HG03045 (cell line): ENCODE data around the gene TTC28.
"Not testable (repeated sequence)": the region's sequence is repeated elsewhere in the genome, so short reads cannot be mapped to it uniquely, and the experiment has no call there.

ENCODE experiments used
- ATAC-seq: cut with Tn5 transposase; IDR thresholded peaks from one replicate; pipeline ENCODE4 v1.9.1; 2021; ENCODE audit warnings: mild to moderate bottlenecking, moderate library complexity; ENCODE audit not compliant: unreplicated experiment

Gene TTC28

GRCh38 chr22:28077166-28077565 lies 602.5 kb downstream of the TTC28 start:
- ATAC-seq, result no peak

- ATAC-seq, result no peak
These were observed 604.2 kb downstream of the TTC28 start for GRCh38 chr22:28075358-28075981.

- no peak for ATAC-seq
These were observed 605.1 kb downstream of the TTC28 start for GRCh38 chr22:28074526-28074925.

- no peak for ATAC-seq
These were observed 607.6 kb downstream of the TTC28 start for GRCh38 chr22:28072066-28072465.

- ATAC-seq, result no peak
These were observed 610.8 kb downstream of the TTC28 start for GRCh38 chr22:28068826-28069225.

- ATAC-seq, result no peak
These were observed 614.7 kb downstream of the TTC28 start for GRCh38 chr22:28064920-28065319.

- ATAC-seq, result no peak
These were observed 616.0 kb downstream of the TTC28 start for GRCh38 chr22:28063656-28064055.

- ATAC-seq, result not testable (repeated sequence)
These were observed 619.0 kb downstream of the TTC28 start for GRCh38 chr22:28060594-28060993.

GRCh38 chr22:28058036-28058435 lies 621.6 kb downstream of the TTC28 start:
- ATAC-seq, result no peak

GRCh38 chr22:28054819-28055208 lies 624.8 kb downstream of the TTC28 start:
- no peak for ATAC-seq

- no peak for ATAC-seq
These were observed 625.5 kb downstream of the TTC28 start for GRCh38 chr22:28053896-28054818.

GRCh38 chr22:28052825-28053269 lies 626.8 kb downstream of the TTC28 start:
- ATAC-seq, result no peak

- no peak for ATAC-seq
These were observed 627.8 kb downstream of the TTC28 start for GRCh38 chr22:28051787-28052356.

- no peak for ATAC-seq
These were observed 628.4 kb downstream of the TTC28 start for GRCh38 chr22:28051091-28051786.

- no peak for ATAC-seq
These were observed 631.1 kb downstream of the TTC28 start for GRCh38 chr22:28048529-28048928.

GRCh38 chr22:28047740-28048139 lies 631.9 kb downstream of the TTC28 start:
- no peak for ATAC-seq

GRCh38 chr22:28046100-28046499 lies 633.5 kb downstream of the TTC28 start:
- no peak for ATAC-seq

GRCh38 chr22:28044546-28045173 lies 635.0 kb downstream of the TTC28 start:
- ATAC-seq, result no peak

GRCh38 chr22:28043266-28043665 lies 636.4 kb downstream of the TTC28 start:
- ATAC-seq, result no peak

GRCh38 chr22:28034760-28035401 lies 644.8 kb downstream of the TTC28 start:
- ATAC-seq, result no peak
